HepG2 (cell line): Measurements from ENCODE around the gene EMC1. TPM values are rescaled to one million over a fixed set of nuclear protein-coding genes. Genes with fewer than 3 reads are reported as not detected.

Experiments used
- EZH2 ChIP-seq: conservative IDR thresholded peaks from 2 replicates; pipeline ENCODE4 v1.6.1; 2012; ENCODE audit warnings: mild to moderate bottlenecking, low read depth, low read length, moderate library complexity
- GMEB2 ChIP-seq: IDR thresholded peaks from 2 replicates; pipeline ENCODE4 v1.6.1; 2016; ENCODE audit warnings: missing biosample characterization, missing genetic modification reagents, low read depth
- IKZF1 ChIP-seq: fragments of 450-650 bp; IDR thresholded peaks from 2 replicates; pipeline ENCODE4 v1.7.1; 2016
- NFE2L1 ChIP-seq: sonication (generic); formaldehyde crosslinking; IDR thresholded peaks from 2 replicates; pipeline ENCODE4 v1.4.0; 2020; ENCODE audit warnings: missing genetic modification reagents, mild to moderate bottlenecking, borderline replicate concordance
- PPARG ChIP-seq: conservative IDR thresholded peaks from 2 replicates; pipeline ENCODE4 v1.6.1; 2016; ENCODE audit warnings: missing biosample characterization, missing genetic modification reagents
- RBM39 ChIP-seq: fragments of 200-400 bp; formaldehyde crosslinking; IDR thresholded peaks from one replicate; pipeline ENCODE4 v1.6.1; 2018; ENCODE audit warnings: antibody characterized with exemption, mild to moderate bottlenecking, low read depth, low read length; ENCODE audit not compliant: poor library complexity, severe bottlenecking
- SMARCC2 ChIP-seq: fragments of 450-650 bp; IDR thresholded peaks from 2 replicates; pipeline ENCODE4 v1.6.1; 2017; ENCODE audit warnings: antibody characterized with exemption, mild to moderate bottlenecking
- SNAPC5 ChIP-seq: sonication (generic); formaldehyde crosslinking; IDR thresholded peaks from 2 replicates; pipeline ENCODE4 v1.8.1; 2023; ENCODE audit warnings: mild to moderate bottlenecking, missing genetic modification reagents, borderline replicate concordance
- TCF12 ChIP-seq, 2 experiments: fragments of 450-650 bp in 1 of 2; sonication (generic) in 1 of 2; formaldehyde crosslinking in 1 of 2; IDR thresholded peaks; 2 replicates each; pipeline versions ENCODE4 v1.6.1 to v1.8.0; 2017 to 2022; ENCODE audit warnings: antibody characterized with exemption in 1 of 2, mild to moderate bottlenecking in 1 of 2, missing genetic modification reagents in 1 of 2, moderate library complexity in 1 of 2
- THYN1 ChIP-seq: sonication (generic); formaldehyde crosslinking; IDR thresholded peaks from 2 replicates; pipeline ENCODE4 v1.8.1; 2023; ENCODE audit warnings: low read depth, mild to moderate bottlenecking, moderate library complexity, missing genetic modification reagents, borderline replicate concordance
- ZFAT ChIP-seq: sonication (generic); formaldehyde crosslinking; conservative IDR thresholded peaks from 2 replicates; pipeline ENCODE4 v1.8.1; 2023; ENCODE audit warnings: missing genetic modification reagents, inconsistent platforms
- ZKSCAN8 ChIP-seq: IDR thresholded peaks from 2 replicates; pipeline ENCODE4 v1.6.1; 2016; ENCODE audit warnings: borderline replicate concordance, missing genetic modification reagents, missing compliant biosample characterization
- ZNF12 ChIP-seq: sonication (generic); formaldehyde crosslinking; IDR thresholded peaks from 2 replicates; pipeline ENCODE4 v1.5.0; 2020; ENCODE audit warnings: missing genetic modification reagents
- ZNF142 ChIP-seq: sonication (generic); formaldehyde crosslinking; IDR thresholded peaks from 2 replicates; pipeline ENCODE4 v1.4.0; 2020; ENCODE audit warnings: missing genetic modification reagents
- ZNF232 ChIP-seq: sonication (generic); formaldehyde crosslinking; IDR thresholded peaks from 2 replicates; pipeline ENCODE4 v1.4.0; 2020; ENCODE audit warnings: missing genetic modification reagents, borderline replicate concordance
- ZNF704 ChIP-seq: sonication (generic); formaldehyde crosslinking; IDR thresholded peaks from 2 replicates; pipeline ENCODE4 v1.8.1; 2023; ENCODE audit warnings: mild to moderate bottlenecking, inconsistent platforms, moderate library complexity, missing genetic modification reagents, borderline replicate concordance
- ZNF740 ChIP-seq: sonication (generic); formaldehyde crosslinking; IDR thresholded peaks from 2 replicates; pipeline ENCODE4 v1.4.0; 2020; ENCODE audit warnings: missing genetic modification reagents
- polyA plus RNA-seq, 8 experiments: library from polyadenylated mRNA; depleted of rRNA in 3 of 8; stranded (reverse) in 7 of 8; unstranded in 1 of 8; fragments of >200 nt; fragmentation: Illumina TruSeq in 4 of 8; extraction: Trizol in 4 of 8; gene quantifications; 2 replicates each; pipeline versions ENCODE4 v1.2.1 to v1.2.3, GENCODE V29; 2011 to 2016; ENCODE audit warnings: low read depth in 4 of 8, missing spikeins in 1 of 8, mixed read lengths in 1 of 8; ENCODE audit not compliant: insufficient read depth in 1 of 8
- total RNA-seq, 5 experiments: library from RNA; depleted of rRNA; stranded (reverse); fragments of >200 nt; fragmentation: Illumina TruSeq; extraction: Trizol; gene quantifications; 2 replicates each; pipeline ENCODE4 v1.2.3, GENCODE V29; 2016; ENCODE audit warnings: low read depth in 1 of 5

The EMC1 gene
- total and polyA plus RNA-seq, 2 of the 13 experiments (the other 11 are each of a cell fraction or from before 2014, with no cell fraction given): 38.0 to 61.3 TPM

- TF ChIP-seq ZNF142 (no peak), ZFAT (CRISPR knock-in tag) (no peak), EZH2 (no peak), ZNF740 (CRISPR knock-in tag) (no peak), THYN1 (CRISPR knock-in tag) (no peak), PPARG (peak; percentile 54), IKZF1 (no peak), NFE2L1 (peak; percentile 78; the same call in 1 of the 2 replicates), ZNF704 (CRISPR knock-in tag) (no peak; the same call in 1 of the 2 replicates), ZNF12 (0 out of 2 replicates have a peak, but pooled peaks have one; percentile 53), GMEB2 (CRISPR knock-in tag) (0 out of 2 replicates have a peak, but pooled peaks have one; percentile 32), TCF12 (IDR thresholded peaks at IDR 0.05) (no peak), TCF12 (CRISPR knock-in tag; IDR thresholded peaks at IDR 0.05) (no peak), SMARCC2 (no peak), SNAPC5 (no peak), ZNF232 (CRISPR knock-in tag) (0 out of 2 replicates have a peak, but pooled peaks have one; percentile 37), ZKSCAN8 (CRISPR knock-in tag) (no peak), RBM39 (peak; percentile 99)
These were observed at the start of gene EMC1, which contains the start of gene MRTO4 (continued) for GRCh38 chr1:19251305-19252196.
